Upper lobe of right lung (tissue), 1 donor: ENCODE measurements around the gene HSPA4. TPM values are rescaled to one million over a fixed set of nuclear protein-coding genes. Genes with fewer than 3 reads are reported as not detected.
A peak's percentile ranks its signal among the peaks of the same experiment; 100 is the strongest.

ENCODE experiments used
- ATAC-seq: fragments of 200-7000 bp; cut with Tn5 transposase; one replicate; pipeline ENCODE4 v1.9.1; 2020; ENCODE audit warnings: mild to moderate bottlenecking, moderate library complexity
- DNase-seq: peaks from one replicate; pipeline ENCODE4 v3.0.0-alpha.2; 2020
- H3K27ac ChIP-seq: fragments of 200-600 bp; one replicate; pipeline ENCODE4 v1.8.0; 2022
- H3K27me3 ChIP-seq: fragments of 200-600 bp; one replicate; pipeline ENCODE4 v1.8.0; 2022; ENCODE audit warnings: mild to moderate bottlenecking
- H3K36me3 ChIP-seq: fragments of 200-600 bp; one replicate; pipeline ENCODE4 v1.8.0; 2022
- H3K4me1 ChIP-seq: fragments of 200-600 bp; one replicate; pipeline ENCODE4 v1.8.0; 2022
- H3K4me3 ChIP-seq: fragments of 200-600 bp; one replicate; pipeline ENCODE4 v1.8.0; 2022; ENCODE audit warnings: mild to moderate bottlenecking
- H3K9me3 ChIP-seq: fragments of 200-600 bp; one replicate; pipeline ENCODE4 v1.8.0; 2022
- intact Hi-C: fragments of 100-400 bp; cut with DNase I; formaldehyde crosslinking; loops from one replicate; pipeline ENCODE4 v1.11.0; 2022
- total RNA-seq: library from RNA; stranded (reverse); fragmentation: NEBNext Ultra II Directional; extraction: Animal tissue kit (Norgen Biotek cat#: 25700); gene quantifications from one replicate; pipeline ENCODE4 v1.2.1, GENCODE V29; 2021
- TF ChIP-seq, protein P1 (sequence below): fragments of 200-600 bp; IDR thresholded peaks from one replicate; pipeline ENCODE4 v1.8.0; 2022; ENCODE audit warnings: antibody characterized with exemption
- donor health status: DM: no; HTN: yes; CAD: no; lungs with severe emphysema.

HSPA4 gene
- total RNA-seq, 1 donor from 2014 or later = 64.1 TPM

DNA sequence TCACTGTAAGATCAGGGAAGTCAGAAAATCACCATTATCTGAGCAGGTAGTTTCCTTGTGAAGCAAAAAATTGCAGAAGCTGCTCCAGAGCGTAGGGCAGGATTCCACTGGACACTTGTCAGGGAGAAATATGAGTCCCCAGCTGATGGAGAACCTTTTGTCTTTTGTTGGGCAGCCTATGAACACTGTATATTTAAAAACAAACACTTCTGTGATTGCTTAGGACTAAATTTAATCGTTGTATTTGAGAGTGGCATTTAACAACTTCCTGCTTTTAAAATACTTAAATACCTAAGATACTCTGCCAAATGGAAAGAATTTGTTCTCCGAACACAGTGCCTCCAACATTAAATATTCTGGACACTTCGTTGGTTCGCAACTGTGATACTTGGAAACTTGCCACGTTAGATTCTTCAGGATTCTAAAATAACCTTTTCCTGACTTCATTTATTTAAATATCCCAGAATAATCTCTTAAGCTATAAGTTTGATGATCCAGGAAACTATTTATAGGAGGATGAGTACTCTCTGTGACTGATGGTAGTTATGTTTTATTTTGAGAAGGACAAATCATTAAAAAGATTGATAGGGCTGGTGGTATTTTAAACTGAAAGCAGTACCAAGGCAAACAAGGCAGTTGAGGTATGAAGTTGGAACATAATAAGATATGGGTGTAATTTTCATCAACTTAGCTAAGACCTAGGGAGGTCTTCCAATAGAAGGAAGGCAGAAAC lies 2.7 kb upstream of the HSPA4 start:
- Histone ChIP-seq H3K27me3 (no peaks in the 10 kb centered on the region), H3K4me3 (no peak overlapping the region), H3K4me1 (peaks cover 33% of the 10 kb centered on the region), H3K36me3 (no peaks in the 10 kb centered on the region), H3K9me3 (no peaks in the 10 kb centered on the region), H3K27ac (peak overlapping the region; percentile 25)
- no peak for DNase-seq
- no peak for ATAC-seq
- TF ChIP-seq, protein P1, sequence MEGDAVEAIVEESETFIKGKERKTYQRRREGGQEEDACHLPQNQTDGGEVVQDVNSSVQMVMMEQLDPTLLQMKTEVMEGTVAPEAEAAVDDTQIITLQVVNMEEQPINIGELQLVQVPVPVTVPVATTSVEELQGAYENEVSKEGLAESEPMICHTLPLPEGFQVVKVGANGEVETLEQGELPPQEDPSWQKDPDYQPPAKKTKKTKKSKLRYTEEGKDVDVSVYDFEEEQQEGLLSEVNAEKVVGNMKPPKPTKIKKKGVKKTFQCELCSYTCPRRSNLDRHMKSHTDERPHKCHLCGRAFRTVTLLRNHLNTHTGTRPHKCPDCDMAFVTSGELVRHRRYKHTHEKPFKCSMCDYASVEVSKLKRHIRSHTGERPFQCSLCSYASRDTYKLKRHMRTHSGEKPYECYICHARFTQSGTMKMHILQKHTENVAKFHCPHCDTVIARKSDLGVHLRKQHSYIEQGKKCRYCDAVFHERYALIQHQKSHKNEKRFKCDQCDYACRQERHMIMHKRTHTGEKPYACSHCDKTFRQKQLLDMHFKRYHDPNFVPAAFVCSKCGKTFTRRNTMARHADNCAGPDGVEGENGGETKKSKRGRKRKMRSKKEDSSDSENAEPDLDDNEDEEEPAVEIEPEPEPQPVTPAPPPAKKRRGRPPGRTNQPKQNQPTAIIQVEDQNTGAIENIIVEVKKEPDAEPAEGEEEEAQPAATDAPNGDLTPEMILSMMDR = no peak
- intact Hi-C loops = no loop called here

DNA sequence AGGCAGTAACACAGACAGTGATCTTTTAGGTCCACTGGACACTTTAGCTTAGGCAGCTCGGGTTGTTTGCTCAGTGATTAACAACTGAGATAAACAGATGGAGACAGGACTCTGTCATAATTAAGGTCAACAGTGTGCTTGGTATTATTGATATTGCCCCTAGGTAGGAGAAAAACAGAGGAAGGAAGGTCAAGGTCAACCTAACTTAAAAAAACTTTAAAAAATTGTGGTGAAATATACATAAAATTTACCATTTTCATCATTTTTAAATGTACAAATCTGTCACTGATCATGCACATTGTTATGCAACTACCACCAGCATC lies 2.1 kb upstream of the HSPA4 start:
- Histone ChIP-seq H3K36me3 (no peaks in the 10 kb centered on the region), H3K4me3 (no peak overlapping the region), H3K9me3 (no peaks in the 10 kb centered on the region), H3K27me3 (no peaks in the 10 kb centered on the region), H3K27ac (no peak overlapping the region), H3K4me1 (peaks cover 38% of the 10 kb centered on the region)
- DNase-seq (no peak), ATAC-seq (no peak)
- intact Hi-C loops = no loop called here
- TF ChIP-seq, protein P1 = no peak

DNA sequence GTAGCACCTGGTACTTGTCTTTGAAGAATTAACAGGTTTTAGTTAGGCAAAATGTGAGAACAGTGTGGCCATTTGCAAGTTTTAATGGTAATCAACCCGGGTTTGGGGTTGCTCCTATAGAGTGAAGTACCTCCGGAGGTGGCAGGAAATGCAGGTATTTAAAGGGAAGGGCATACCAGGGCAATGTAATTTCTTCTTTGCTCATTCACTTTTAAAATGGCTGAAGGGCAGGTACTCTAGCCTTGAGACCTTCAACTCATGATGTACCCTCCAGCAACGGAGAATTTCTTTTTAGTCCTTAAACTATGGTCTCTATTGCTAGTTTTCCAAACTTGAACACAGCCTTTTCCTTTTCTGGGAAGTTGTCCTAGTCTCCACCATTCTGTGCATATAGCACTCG lies 1.3 kb upstream of the HSPA4 start:
- Histone ChIP-seq H3K36me3 (no peaks in the 10 kb centered on the region), H3K27me3 (no peaks in the 10 kb centered on the region), H3K4me1 (peaks cover 43% of the 10 kb centered on the region), H3K9me3 (no peaks in the 10 kb centered on the region), H3K27ac (peak overlapping the region; percentile 100), H3K4me3 (peak overlapping the region; percentile 99)
- DNase-seq = no peak
- TF ChIP-seq, protein P1 = no peak
- no peak for ATAC-seq
- intact Hi-C loops = no loop called here

DNA sequence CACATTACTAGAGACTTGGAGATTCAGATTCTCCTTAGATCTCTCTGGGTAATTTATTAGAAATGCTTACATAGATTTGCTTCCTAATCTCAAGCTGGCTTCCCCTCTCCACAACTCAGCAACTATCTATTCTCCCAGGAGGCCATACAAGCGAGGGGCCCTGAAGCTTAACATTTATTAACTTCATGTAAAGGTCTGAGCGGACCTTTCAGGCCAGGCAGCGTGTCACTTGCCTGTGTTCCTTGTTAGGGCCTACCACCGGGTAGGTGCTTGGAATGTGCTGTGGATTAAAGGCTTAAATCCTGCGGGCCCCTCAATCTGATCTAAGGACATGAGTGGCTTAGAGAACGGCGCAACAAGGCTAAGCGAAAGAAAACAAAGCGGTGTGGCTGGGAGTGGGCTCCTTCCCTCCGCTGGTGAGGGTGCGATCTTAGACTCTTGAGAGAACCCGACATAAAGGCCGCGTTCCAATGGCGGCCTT lies 712 bp upstream of the HSPA4 start:
- ATAC-seq = no peak
- no peaks in the 10 kb centered on the region for H3K9me3 ChIP-seq
- H3K27ac ChIP-seq = peak overlapping the region; percentile 100
- TF ChIP-seq, protein P1 = no peak
- DNase-seq = no peak
- no peaks in the 10 kb centered on the region for H3K36me3 ChIP-seq
- no peaks in the 10 kb centered on the region for H3K27me3 ChIP-seq
- intact Hi-C loops = no loop called here
- peak overlapping the region; percentile 99 for H3K4me3 ChIP-seq
- peaks cover 43% of the 10 kb centered on the region for H3K4me1 ChIP-seq

DNA sequence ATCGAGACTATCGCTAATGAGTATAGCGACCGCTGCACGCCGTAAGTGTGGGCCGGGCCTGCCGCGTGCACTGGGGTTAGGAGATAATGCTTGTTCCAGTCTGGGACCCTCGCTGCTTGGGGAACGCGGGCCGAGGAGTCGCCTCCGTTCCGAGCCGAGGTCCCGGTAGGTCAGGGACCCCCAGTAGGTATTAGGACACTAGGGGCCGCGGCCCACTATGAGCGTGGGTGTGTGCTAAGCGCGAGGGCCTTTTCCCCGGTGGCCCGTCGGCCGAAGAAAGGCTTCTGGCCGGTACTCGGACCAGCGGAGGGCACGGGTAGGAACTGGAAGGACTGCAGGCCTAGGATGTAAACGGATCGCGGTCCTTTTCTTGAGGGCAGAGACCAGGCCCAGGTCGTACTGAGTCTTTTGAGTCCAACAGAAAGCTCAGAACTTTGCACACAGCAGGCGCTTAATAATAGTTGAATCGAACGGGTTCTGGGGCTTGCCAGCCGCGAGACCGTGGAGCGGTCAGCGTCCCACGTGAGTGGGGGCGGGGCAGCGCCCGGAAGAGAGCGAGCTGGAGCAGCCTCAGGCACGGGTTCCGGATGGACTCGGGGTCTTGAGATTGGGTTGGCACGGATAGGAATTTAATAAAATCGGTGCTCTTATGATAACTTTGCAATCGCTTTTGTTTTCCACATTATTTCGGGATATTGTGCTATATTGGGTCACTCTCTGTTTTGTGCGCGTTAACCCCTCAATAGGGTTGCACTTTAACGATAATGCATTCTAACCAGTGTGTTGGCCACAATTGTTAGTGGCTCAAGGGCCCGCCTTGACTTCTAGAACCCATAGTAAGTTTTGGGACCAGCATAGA lies 733 bp downstream of the HSPA4 start:
- Histone ChIP-seq H3K27me3 (no peaks in the 10 kb centered on the region), H3K9me3 (no peaks in the 10 kb centered on the region), H3K27ac (peak overlapping the region; percentile 100), H3K36me3 (no peaks in the 10 kb centered on the region), H3K4me3 (peak overlapping the region; percentile 99), H3K4me1 (peaks cover 53% of the 10 kb centered on the region)
- DNase-seq = peak; percentile 88
- peak; percentile 71 for ATAC-seq
- intact Hi-C loops = no loop called here
- TF ChIP-seq, protein P1 = no peak
